ENCODE results near the gene JMJD8. TPM values are rescaled to one million over a fixed set of nuclear protein-coding genes. Genes with fewer than 3 reads are reported as not detected.

JMJD8 gene
- total and polyA plus RNA-seq, 10 donors: 24.9 to 58.7 (median 35.9) TPM

GRCh38 chr16:718922-719321 lies 34.8 kb upstream of the JMJD8 start:
- Histone ChIP-seq H3K36me3 (peaks cover 0 to 17% (median 0%) of the 10 kb centered on the region in 6 donors), H3K9me3 (no peaks in the 10 kb centered on the region), H3K27ac (no peak overlapping the region), H3K4me1 (peaks cover 23 to 88% (median 57%) of the 10 kb centered on the region in 6 donors), H3K4me3 (no peak overlapping the region), H3K27me3 (replicated peaks in 1 of 7) (peaks cover 0 to 40% (median 12%) of the 10 kb centered on the region in 7 donors)
- intact Hi-C loops (cut with DNase I; ENCODE audit: low total_unique reads): no loop called here
- DNase-seq: no peak
- TF ChIP-seq POLR2AphosphoS5 (IDR thresholded peaks at IDR 0.05) (no peak), POLR2A (IDR thresholded peaks at IDR 0.05) (no peak), CTCF (IDR thresholded peaks at IDR 0.05 in 8 of 11, conservative IDR thresholded peaks at IDR 0.05 in 3 of 11) (no peak)
- 87 to 96% (median 89%) methylated on average over 6 of the region's 6 CpGs for WGBS, 5 donors

- Histone ChIP-seq H3K27me3 (replicated peaks in 1 of 7) (peaks cover 0 to 45% (median 12%) of the 10 kb centered on the region in 7 donors), H3K4me3 (no peak overlapping the region), H3K36me3 (peaks cover 0 to 17% (median 0%) of the 10 kb centered on the region in 6 donors), H3K4me1 (peaks cover 23 to 87% (median 60%) of the 10 kb centered on the region in 6 donors), H3K9me3 (no peaks in the 10 kb centered on the region), H3K27ac (no peak overlapping the region)
- WGBS, 5 donors: 82 to 95% (median 90%) methylated on average over 6 to 9 of the region's 9 CpGs
- intact Hi-C loops (cut with DNase I; ENCODE audit: low total_unique reads): no loop called here
- TF ChIP-seq CTCF (IDR thresholded peaks at IDR 0.05 in 8 of 11, conservative IDR thresholded peaks at IDR 0.05 in 3 of 11) (no peak), POLR2AphosphoS5 (IDR thresholded peaks at IDR 0.05) (peak in 1 of 3 donors; percentile 4), POLR2A (IDR thresholded peaks at IDR 0.05) (no peak)
- no peak for DNase-seq
Observed at GRCh38 chr16:718389-718788, 34.3 kb upstream of the JMJD8 start.

GRCh38 chr16:717450-718245 lies 33.5 kb upstream of the JMJD8 start:
- WGBS, 5 donors: 81 to 93% (median 85%) methylated on average over 9 to 32 of the region's 32 CpGs
- no peak overlapping the region for H3K27ac ChIP-seq
- no peaks in the 10 kb centered on the region for H3K9me3 ChIP-seq
- intact Hi-C loops (cut with DNase I; ENCODE audit: low total_unique reads): no loop called here
- H3K4me1 ChIP-seq: peaks cover 23 to 81% (median 57%) of the 10 kb centered on the region in 6 donors
- DNase-seq: no peak
- TF ChIP-seq POLR2A (IDR thresholded peaks at IDR 0.05) (no peak), CTCF (IDR thresholded peaks at IDR 0.05 in 8 of 11, conservative IDR thresholded peaks at IDR 0.05 in 3 of 11) (no peak), POLR2AphosphoS5 (IDR thresholded peaks at IDR 0.05) (no peak)
- H3K36me3 ChIP-seq: peaks cover 0 to 14% (median 0%) of the 10 kb centered on the region in 6 donors
- H3K27me3 ChIP-seq (replicated peaks in 1 of 7): peaks cover 0 to 52% (median 12%) of the 10 kb centered on the region in 7 donors
- H3K4me3 ChIP-seq: no peak overlapping the region

- TF ChIP-seq CTCF (IDR thresholded peaks at IDR 0.05 in 8 of 11, conservative IDR thresholded peaks at IDR 0.05 in 3 of 11): no peak
- TF ChIP-seq POLR2AphosphoS5 (IDR thresholded peaks at IDR 0.05): no peak
- TF ChIP-seq POLR2A (IDR thresholded peaks at IDR 0.05): no peak
- intact Hi-C loops (cut with DNase I; ENCODE audit: low total_unique reads): no loop called here
- no peak overlapping the region for H3K27ac ChIP-seq
- peaks cover 0 to 60% (median 12%) of the 10 kb centered on the region in 7 donors for H3K27me3 ChIP-seq (replicated peaks in 1 of 7)
- peaks cover 19 to 76% (median 53%) of the 10 kb centered on the region in 6 donors for H3K4me1 ChIP-seq
- no peak for DNase-seq
- H3K4me3 ChIP-seq: no peak overlapping the region
- H3K9me3 ChIP-seq: no peaks in the 10 kb centered on the region
- 86 to 93% (median 93%) methylated on average over 12 to 29 of the region's 29 CpGs for WGBS, 5 donors
- H3K36me3 ChIP-seq: peaks cover 0 to 6% (median 0%) of the 10 kb centered on the region in 6 donors
Observed at GRCh38 chr16:716768-717325, 32.7 kb upstream of the JMJD8 start.

Data from spleen (tissue), 11 donors.